ENCODE results near the gene FGF4.

The FGF4 gene

DNA sequence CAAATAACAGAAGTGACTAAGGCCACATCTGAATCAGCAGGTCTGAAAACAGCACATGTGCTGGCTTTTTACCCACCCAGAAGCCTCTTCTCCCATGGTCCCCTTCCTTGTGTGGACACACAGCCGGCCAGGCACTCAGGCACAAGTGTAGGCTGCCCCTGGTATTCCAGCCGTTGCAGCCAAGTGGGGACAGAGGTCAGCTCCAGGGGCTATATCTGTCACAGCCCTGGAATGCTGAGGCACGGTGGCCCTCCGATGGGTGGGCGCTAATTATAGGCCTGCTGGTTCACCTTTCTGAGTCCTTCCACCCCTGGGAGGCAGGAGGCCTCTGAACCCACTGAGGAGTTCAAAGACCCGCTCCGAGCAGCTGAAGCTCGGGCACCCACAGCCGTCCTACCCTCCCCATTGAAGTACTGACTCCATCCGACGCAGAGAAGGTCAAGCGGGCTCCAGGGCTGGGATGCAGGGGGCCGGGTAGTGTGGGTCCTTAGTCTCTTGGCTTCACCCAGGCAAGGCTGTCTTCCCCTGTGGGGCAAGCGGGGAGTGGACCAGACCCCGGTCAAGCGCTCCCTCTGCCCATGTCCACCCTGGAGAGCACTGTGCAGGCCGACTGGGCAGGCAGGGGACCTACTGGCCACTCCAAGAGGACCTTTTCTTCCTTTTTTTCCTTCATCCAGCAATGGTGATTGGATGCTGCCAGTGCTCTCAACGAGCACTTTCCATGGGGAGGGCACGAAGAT lies 29.8 kb upstream of the FGF4 start:
- DNase-seq, result no peak

DNA sequence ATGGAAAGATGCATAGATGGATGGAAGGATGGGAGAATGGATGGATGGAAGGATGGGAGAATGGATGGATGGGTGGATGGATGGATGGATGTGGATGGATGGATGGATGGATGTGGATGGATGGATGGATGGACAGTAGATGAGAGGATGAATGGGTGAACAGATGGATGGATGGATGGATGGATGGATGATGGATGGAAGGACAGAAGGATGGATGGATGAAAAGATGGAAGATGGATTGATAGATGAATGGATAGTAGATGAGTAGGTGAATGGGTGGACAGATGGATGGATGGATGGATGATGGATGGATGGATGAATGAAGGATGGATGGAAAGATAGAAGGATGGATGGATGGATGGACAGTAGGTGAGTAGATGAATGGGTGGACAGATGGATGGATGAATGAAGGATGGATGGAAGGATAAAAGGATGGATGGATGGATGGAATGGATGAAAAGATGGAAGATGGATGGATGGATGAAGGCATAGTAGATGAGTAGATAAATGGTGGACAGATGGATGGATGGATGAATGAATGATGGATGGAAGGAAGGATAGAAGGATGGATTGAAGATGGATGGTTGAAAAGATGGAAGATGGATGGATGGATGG lies 28.6 kb upstream of the FGF4 start:
- DNase-seq, result no peak

DNA sequence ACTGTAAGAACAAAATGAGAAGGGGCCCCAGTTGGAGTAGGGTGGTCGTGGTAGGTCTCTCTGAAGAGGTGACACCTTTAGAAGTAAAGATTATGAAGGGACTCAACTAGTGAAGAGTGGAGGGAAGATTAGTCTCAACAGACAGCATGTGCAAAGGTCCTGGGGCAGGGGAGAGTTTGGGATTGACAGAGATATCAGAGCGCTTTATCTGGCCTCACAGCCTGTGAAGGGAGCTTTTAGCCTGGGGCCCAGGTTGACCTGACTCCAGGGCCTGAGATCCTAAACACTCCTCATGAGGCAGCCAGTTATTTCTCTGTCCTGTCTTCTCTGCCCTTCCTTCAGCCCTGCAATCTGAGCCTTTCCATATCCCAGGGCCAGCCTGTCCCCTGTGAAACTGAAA lies 27.9 kb upstream of the FGF4 start:
- no peak for DNase-seq

DNA sequence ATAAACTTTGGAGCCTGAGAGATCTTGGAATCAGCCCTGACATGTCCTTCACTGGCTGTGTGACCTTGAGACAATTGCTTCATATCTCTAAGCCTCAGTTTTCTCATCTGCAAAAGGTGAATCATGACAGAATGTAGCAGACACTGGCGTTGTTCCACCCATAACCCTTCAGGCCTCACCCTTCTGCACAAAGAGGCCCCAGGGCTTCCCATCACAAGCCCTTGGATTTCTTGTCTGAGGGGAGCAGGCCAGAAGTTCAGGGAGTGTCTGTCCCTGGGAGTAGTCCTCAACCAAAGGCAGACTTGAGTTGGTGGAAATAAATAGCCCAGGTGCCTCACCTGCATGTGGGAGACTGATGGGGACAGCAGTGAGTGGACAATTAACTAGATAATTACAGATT lies 27.4 kb upstream of the FGF4 start:
- DNase-seq, result no peak

DNA sequence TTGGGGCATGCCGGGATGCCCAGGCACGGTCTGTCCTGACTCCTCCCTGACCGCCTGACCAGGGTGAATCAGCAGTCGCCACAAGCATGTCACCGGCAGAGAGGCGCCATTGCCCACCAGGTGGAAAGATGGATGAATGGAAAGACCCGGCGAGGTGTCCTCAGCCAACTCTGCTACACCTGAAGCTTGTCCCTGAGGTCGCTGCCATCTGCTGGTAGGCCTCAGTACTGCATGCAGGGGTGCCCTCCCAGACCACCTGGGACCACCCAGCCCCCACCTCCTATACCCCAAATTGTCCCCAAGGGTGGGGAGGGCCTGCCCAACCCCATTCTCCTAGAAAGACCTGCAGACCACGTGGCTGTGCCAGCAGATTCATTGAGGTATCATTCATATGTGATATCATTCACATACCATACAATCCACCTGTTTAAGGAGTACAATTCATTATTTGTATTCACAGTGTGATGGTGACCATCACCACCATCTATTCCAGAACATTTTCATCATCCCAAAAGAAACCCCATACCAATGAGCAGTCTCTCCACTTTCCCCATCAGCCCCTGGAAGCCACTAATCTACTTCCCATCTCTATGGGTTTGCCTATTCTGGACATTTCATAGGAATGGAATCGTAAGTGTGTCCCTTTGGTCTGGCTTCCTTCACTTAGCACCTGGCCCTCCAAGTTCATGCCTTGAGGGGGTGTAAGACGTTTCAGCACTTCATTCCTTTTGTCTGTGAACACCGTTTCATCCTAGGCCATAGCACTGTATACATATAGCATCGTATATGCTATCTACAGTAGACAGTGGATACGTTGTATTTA lies 26.6 kb upstream of the FGF4 start:
- peak; percentile 32 for DNase-seq

GRCh38 chr11:69800278-69800677 lies 25.1 kb upstream of the FGF4 start:
- DNase-seq, result no peak

GRCh38 chr11:69799582-69799981 lies 24.4 kb upstream of the FGF4 start:
- DNase-seq, result no peak

- DNase-seq, result no peak
Measured at GRCh38 chr11:69799097-69799496, 24.0 kb upstream of the FGF4 start.

GRCh38 chr11:69797737-69798528 lies 22.8 kb upstream of the FGF4 start:
- no peak for DNase-seq

DNA sequence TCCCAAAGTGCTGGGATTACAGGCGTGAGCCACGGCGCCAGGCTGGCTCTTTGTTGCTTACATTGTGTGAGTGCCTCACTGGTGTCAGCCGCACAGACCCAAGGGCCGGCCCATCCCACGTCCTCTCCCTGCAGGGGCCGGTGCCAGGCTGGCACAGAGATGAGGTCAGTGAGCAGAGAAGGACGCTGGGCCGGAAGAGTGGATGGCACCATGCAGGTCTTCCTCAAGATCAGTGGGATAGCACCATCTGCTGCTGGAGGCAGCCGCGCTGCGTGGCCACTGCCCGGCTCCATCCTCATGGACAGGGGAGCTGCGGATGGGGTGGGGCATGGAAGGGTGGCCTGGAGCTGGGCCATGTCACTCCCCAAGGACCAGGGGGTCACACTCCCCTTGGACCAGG lies 22.0 kb upstream of the FGF4 start:
- no peak for DNase-seq

DNA sequence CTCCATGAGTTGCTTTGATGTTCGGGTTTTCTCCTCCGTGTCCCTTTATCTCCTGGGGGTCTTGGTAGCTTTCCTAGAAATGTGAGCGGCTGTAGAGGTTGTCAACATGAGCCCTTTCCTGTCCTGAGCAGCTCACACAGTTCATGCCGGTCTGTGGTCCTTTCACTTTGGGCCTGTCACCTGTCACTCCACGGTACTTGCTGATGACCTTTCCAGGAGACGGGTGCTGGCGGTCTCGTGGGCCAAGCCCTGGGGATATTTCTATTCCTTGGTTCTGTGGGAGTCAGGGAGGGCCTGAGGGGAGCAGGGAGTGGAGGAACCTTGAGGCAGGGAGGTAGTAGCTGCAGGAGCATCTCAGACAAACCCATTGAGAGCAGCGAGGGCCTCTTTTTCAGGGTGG lies 20.9 kb upstream of the FGF4 start:
- no peak for DNase-seq

DNA sequence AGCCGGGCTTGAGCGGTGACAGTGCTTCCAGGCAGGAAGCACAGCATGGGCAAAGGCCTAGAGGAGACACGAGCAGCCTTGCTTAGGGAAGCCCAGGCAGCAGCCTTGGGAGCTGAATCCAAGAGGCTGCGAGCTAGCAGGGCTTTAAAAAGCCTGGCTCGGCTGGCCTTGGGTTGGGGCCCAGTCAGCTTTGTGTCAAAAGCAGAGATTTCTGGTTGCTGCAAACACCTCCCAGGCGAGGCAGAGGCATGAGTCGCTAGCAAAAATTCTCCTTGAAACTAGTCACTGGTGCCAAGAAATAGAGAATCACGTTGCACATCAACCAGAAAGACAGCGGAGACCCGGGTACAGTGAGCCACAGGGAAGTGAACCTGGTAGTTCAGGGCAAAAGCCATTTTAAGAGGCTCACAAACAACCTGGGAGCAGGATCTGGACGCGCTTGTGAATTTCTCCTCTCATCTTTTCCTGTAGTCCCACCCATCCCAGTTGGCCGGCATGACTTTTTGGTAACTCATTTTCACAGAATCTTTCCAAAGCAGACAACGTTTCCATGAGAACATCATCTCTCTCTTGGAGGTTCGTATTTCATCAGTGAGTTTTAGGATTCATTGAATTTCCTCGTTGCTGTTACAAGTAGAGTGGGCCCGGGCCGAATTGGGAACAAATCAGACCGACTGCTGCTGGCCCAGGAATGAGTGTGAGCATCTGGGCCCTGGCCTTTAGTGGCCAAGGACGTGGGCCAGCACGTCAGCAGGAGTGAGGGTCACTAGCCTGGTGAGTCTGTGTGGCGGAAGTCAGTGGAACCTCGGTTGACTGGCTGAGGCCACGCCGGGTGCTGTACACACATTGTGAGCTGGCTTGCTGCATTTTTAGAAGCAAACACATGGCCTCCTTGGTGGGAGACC lies 16.4 kb upstream of the FGF4 start:
- DNase-seq, result no peak

- DNase-seq, result no peak
Measured at GRCh38 chr11:69788956-69789355, 13.8 kb upstream of the FGF4 start.

DNA sequence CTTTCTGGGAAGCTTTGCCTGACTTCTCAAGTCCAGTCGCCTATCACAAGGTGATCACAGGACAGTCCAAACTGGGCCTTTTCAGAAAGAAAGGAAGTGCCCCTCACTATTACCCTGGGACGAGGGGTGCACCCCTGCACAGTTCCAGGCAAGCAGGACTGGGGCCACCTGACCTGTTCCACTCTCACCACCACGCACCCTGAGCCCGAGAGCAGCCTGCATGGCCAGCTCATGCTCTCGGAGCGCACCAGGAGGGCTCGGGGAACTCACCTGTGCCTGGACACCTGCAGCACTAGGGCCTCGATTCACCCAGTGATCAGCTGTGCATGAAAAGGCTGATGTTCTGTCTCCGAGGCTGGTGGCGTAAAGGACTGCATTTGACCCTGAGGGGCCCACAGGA lies 12.8 kb upstream of the FGF4 start:
- DNase-seq, result no peak

DNA sequence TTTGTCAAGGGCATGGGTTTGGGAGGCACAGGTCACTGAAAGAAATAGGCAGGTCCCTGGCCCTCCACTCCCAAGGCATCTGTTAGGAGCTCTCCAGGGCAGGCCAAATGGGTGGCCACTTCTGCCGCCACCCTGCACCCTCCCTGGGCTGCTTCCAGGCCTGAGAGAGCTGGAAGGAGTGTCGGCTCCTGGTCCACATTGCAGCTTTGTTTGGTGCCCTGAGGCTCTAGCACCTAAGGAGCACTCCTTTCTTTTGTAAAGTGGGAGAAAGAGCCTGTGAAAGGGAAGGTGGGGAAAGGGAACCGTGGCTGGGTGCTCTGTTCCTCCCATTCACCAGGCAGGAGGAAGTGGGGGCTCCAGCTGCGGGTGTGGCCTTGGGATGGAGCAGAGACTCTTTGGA lies 12.3 kb upstream of the FGF4 start:
- DNase-seq, result no peak

GRCh38 chr11:69781241-69781640 lies 6.1 kb upstream of the FGF4 start:
- no peak for DNase-seq

DNA sequence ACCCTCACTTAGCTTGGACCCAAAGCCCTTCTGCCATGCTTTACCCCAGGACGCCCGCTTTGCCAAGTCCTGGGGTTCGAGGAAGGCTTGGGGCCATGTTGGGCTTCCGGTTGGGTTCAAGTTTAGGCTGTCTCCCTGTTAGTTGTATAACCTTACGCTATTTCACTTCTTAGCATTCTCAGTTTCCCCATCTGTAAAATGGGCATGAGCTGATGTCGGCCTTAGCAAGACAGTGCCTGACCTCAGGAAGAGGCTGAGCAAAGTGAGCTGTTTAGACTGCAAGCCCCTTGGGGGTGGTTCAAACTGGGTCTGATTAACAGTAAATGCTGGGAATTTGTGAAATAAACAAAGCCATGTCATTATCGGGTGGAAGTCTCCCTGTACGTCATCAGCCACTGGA lies 3.2 kb upstream of the FGF4 start:
- no peak for DNase-seq

DNA sequence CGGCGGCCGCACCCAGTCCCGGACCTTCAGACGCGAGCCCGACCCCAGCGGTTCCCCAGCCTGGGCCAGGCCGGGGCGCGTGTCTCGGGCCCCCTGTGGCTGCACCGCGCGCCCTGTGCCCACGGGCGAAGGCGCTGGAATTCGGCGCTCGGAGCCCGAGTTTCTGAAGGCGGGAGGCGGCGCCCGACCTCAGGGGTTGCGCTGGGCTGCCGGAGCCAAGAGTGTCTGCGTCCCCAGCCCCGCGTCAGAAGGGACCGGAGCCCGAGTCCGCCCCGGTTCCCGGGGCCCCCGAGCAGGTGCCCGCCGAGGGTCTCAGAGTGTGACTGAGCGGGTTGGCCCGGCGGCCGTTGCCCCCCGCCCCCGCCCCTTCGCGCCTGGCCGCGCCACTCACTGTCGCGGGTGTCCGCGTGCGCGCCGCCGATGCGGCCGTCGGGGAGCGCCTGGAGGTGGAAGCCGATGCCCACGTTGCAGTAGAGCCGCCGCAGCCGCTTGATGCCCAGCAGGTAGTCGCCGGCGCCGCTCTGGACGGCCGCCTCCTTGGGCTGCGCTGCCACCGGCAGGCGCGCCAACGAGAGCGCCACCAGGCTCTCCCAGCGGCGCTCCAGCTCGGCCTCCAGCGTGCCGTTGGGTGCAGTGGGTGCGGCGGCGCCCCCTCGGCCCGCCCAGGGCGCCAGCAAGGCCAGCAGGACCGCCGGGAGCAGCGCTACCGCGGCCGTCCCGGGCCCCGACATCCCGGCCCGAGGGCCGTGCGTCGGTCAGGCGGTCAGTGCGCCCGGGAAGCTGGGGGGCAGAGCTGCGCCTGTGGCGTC lies 583 bp downstream of the FGF4 start:
- no peak for DNase-seq

GRCh38 chr11:69773626-69774353 lies 1.4 kb downstream of the FGF4 start:
- no peak for DNase-seq

GRCh38 chr11:69771466-69771865 lies 3.7 kb downstream of the FGF4 start:
- no peak for DNase-seq

DNA sequence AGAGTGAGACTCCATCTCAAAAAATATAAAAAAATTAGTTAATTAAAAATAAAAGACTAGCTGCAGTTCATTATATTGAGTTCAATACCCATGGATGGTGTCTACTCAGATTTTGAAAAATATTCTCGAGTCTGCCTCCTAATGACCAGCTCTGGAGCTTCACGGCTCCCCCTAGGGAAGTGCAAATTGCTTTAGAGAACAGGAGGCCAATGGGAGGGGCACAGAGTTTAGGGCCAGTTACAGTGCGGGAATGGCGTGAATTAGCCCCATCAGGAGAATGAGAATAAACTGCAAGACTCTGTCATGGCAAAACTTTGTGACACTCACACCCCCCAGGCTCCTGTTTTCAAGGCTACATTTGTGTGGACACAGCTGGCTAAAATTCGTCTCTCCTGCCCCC lies 4.6 kb downstream of the FGF4 start:
- DNase-seq, result no peak

Measured in activated T-cell treated with anti-CD3 and anti-CD28 coated beads, Interleukin-2, amount 50 U/mL, for 1 hour (primary cell).